NCI-H1417 (cell line): ENCODE data around the gene FADS1.

ENCODE experiments used
- DNase-seq, 3 experiments: peaks; one replicate each; lab custom pipeline; 2025; lab: John Stamatoyannopoulos, UW

FADS1 gene

DNA sequence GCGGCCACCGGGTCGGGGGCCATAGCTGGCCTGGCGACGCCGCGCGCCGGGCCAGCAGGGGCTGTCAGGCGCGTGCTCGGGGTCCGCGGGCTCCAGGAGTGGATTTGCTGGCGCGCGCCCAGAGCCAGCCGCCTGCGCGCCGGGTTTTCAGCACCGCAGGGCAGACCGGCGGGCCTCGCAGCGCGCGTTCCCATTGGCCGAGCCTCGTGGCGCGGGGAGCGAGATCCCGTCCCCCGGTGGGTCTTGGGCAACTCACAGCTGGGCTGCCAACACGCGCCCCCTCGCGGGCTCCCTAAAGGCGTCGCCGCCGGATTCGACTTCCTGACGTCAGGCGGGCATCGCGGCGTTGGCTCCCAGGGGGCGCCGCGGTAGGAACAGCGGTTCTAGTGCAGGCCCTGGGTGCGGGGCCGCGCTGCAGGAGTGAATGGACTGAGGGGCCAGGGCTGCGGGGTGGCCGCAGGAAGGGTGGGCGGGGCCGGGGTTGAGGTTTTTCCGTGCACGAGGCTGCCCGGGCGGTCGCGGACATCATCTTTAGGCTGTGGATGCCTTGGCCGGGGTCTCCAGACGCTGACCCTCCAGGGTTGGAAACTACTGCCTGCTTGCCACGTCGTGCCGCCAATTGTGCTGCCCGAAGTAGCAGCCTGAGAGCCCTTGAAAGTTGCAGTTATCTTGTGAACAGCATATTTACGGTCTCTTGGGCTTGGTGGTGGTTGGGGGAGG is at the start of gene FADS1:
Gene FADS1, minus strand, starts transcription at position 268 of the 720 bp plus-strand sequence. Its CDS starts 74 bp downstream, at position 194.
- peak; percentile 95 to 99 (median 99) for DNase-seq

DNA sequence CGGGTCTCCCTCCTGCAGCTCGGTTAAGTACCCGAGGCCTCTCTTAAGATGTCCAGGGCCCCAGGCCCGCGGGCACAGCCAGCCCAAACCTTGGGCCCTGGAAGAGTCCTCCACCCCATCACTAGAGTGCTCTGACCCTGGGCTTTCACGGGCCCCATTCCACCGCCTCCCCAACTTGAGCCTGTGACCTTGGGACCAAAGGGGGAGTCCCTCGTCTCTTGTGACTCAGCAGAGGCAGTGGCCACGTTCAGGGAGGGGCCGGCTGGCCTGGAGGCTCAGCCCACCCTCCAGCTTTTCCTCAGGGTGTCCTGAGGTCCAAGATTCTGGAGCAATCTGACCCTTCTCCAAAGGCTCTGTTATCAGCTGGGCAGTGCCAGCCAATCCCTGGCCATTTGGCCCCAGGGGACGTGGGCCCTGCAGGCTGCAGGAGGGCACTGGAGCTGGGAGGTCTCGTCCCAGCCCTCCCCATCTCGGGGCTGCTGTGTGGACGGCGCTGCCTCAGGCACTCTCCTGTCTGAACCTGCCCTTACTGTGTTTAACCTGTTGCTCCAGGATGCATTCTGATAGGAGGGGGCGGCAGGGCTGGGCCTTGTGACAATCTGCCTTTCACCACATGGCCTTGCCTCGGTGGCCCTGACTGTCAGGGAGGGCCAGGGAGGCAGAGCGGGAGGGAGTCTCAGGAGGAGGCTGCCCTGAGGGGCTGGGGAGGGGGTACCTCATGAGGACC is 49.6 kb upstream of the FADS1 start:
- no peak for DNase-seq

DNA sequence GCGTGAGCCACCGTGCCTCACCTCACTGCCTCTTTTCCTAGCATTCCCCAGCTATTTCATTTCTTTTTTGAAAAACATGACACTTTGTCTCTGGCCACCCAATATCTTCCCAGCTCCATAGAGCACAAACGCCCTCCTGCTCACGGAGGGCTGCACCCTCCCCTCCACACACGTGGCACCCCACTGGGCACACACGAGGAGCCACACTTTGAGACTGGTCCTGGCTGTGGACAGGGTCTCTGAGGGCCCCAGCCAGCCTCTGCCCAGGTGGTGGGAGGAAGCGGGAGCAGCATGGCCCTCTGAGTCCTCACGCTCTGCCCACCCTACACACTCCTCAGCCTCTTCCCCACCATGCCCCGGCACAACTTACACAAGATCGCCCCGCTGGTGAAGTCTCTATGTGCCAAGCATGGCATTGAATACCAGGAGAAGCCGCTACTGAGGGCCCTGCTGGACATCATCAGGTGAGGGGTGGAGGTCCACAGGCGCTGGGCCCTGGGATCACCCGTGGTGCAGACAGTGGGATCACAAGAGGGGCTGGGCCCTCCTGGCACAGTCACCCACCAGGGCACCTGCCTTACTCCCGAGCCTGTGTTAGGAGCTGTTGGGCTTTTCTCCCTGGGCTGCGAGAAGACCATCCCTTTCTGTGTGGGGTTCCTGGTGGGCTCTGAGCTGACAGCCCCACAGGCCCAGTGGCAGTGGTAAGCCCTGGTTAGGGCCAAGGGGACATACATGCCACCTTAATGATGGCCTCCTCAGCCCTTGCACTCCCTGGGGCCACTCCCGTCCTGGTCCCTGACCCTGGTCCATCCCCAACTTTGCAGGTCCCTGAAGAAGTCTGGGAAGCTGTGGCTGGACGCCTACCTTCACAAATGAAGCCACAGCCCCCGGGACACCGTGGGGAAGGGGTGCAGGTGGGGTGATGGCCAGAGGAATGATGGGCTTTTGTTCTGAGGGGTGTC is 48.3 kb upstream of the FADS1 start:
- DNase-seq, result no peak

DNA sequence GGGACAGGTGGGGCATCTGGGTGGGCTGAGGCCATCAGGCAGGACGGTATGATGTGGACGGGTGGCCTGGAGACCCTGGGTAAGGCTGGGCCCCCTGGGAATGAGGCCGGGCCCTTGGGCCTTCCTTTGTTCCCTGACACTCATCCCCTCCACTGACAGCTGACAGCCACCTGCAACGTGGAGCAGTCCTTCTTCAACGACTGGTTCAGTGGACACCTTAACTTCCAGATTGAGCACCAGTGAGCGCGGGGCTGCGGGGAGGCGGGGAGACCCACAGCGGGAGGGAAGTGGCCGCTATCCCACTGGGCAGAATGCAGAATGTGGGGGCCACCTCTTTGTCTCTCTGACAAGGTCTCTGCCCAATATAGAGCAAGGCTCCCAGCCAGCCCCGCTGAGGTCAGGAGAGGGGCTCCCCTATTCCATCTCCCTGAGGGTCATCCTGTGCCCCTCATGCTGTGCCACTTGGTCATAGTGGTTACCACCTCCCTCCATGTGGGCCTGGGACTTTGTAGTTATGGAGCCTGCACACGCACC is 46.8 kb upstream of the FADS1 start:
- DNase-seq, result no peak

DNA sequence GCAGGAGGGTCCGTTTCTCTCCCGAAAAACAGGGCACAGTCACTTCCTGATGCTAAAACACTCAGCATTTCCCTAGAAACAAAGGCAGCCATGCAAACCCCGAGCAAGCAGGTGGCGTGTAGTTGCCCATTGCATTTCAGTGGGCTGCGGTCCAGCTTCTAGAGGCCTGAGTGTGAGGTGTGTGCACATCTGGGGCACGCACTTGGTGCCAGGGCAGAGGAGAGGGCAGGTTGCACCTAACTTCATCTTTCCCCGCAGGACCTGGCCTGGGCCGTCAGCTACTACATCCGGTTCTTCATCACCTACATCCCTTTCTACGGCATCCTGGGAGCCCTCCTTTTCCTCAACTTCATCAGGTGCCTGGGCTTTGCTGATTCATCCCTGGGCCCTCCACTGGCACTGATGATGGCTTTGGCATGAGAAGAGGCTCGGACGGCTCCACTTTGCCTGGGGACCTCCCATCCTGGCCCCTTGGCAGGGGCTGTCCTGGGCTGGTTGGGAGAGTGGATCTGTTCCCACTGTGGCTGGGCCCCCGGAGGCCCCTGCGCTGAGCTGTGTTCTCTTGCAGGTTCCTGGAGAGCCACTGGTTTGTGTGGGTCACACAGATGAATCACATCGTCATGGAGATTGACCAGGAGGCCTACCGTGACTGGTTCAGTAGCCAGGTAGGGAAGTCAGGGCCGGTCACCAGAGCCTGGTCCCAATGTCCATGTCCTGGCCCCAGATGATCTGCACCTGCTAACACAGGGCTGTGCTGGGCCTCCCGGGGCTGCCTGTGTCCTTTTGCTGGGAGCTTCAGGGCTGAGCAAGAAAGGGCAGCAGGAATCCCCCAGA is 46.1 kb upstream of the FADS1 start:
- DNase-seq, result no peak

- no peak for DNase-seq
Observed at GRCh38 chr11:61861634-61862033, 44.8 kb upstream of the FADS1 start.

DNA sequence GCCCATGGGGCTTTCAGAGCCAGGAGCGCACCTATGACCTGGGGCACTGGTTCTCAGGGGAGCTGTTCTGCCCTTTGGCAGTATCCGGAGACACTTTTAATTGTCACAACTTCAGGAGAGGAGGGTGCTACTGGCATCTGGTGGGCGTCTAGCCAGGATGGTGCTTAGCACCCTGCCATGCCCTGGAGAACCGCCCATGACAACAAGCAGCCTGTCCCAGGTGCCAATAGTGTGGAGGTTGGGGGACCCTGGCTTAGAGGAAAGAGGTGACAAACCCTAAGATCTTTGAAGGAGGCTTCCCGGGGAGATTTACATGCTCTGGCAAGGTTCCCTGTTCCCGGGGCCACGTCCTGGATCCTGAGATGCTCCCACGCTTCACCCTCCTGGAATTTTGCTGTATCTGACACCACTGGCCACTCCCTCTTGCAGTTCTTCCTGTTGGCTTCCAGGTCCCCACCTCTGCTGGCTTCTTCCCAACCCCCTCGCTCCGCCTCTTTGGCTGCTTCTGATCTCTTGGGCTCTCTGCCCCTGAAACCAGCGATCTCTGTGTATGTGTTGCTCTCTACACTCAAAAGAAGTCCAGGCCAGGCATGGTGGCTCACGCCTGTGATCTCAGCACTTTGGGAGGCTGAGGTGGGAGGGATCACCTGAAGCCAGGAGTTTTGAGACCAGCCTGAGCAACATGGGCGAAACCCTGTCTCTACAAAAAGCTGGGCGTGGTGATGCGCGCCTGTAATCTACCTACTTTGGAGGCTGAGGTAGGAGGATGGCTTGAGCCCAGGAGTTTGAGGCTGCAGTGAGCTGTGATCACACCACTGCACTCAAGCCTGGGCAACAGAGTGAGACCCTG is 43.5 kb upstream of the FADS1 start:
- DNase-seq, result no peak

DNA sequence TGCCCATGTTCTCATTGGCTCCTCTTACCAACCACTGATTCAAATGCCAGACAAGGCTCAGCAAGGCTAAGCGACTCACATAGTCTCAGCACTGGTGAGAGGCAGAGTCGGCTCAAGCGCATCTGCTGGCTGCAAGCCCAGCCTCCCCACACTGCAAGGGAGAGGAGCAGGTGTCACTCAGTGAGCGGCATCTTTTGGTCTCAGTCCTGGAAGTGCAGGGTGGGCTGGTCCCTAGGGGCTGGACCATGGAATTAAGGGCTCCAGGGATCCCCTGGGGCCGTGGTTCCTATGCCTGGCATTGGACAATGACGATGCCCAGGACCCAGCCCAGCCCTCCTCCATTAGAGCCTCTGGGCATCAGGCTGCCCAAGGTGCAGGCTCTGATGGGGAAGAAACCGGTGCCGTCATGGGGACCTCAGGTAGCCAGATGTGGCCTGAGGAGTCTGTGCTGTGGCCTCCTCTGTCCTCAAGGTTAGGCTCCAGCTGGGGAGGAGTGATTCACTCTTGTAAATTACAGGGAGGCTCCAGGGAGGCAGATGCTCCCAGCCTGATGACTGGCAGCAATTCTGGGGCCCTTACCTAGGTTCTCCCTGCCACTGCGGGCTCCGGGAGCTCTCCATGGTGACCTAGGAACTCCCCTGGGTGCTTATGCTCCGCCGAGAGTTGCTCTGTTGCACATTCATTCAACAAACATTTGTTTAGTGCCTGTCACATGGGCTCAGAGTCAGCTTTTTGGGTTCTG is 39.3 kb upstream of the FADS1 start:
- no peak for DNase-seq

DNA sequence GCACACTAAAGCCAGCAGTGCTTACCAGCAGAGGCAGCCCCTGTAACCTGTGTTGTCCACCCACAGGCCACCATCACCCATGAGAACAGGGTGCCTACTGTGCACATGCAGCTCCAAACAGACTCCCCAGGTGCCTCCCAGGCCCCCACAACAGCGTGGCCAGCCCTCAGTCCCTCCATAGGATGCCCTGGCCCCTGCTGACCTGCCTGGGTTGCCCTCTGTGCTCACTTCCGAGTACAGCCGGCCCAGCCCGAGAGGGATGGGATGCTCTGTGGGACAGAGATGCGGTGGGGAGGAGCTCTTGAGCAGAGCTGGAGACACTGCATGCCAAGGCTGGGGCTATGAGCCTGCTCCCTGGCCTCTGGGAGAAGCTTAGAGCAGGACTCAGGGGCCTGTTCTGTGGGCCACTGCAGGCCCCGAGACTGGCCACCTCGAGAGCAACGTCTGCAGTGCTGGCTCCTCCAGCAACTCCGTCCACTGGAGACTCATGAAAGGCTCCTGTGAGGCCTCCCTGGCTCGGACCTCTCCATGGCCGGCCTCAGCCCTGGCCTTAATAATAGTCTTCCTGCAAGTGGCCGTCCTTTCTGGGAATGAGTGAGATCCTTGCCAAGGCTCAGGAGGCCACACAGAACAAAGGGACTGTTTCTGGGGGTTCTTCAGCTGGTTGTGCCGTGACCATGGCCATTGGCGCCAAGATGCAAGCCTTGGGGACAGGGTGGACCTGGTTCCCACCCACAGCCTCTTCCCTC is 38.3 kb upstream of the FADS1 start:
- no peak for DNase-seq

- DNase-seq, result no peak
Observed at GRCh38 chr11:61854206-61854895, 37.5 kb upstream of the FADS1 start.

GRCh38 chr11:61853698-61854169 is 36.9 kb upstream of the FADS1 start:
- DNase-seq, result no peak

- DNase-seq, result no peak
Observed at GRCh38 chr11:61851900-61852295, 35.1 kb upstream of the FADS1 start.

GRCh38 chr11:61851113-61851899 is 34.5 kb upstream of the FADS1 start:
- DNase-seq, result no peak

- no peak for DNase-seq
Observed at GRCh38 chr11:61850687-61851086, 33.9 kb upstream of the FADS1 start.

GRCh38 chr11:61848631-61849030 is 31.8 kb upstream of the FADS1 start:
- no peak for DNase-seq

DNA sequence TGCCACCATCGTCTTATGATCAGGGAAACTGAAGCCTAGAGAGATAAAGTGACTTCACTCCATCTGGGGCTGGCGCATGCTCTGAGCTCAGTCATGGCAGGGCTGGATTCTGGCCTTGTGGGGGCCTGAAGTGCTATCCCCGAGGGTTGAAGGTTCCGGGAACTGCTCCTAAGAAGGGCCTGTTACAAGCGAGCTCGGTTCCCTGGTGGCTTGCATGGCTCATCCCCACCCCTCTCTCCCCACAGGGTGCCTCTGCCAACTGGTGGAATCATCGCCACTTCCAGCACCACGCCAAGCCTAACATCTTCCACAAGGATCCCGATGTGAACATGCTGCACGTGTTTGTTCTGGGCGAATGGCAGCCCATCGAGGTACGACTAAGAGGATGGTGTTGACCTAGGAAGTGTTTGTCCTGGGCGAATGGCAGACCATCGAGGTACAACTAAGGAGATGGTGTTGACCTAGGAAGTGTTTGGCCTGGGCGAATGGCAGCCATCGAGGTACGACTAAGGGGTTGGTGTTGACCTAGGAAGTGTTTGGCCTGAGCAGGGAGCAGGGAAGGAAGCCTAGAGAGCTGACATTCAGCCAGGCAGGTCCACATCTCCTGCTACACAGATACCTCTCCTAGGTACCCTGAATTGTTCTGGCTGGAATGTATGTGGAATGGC is 31.2 kb upstream of the FADS1 start:
- DNase-seq, result no peak
